Endothelial cell of umbilical vein (primary cell): Measurements from ENCODE around the gene MCC. TPM values are rescaled to one million over a fixed set of nuclear protein-coding genes. Genes with fewer than 3 reads are reported as not detected.

Source experiments
- BruUV-seq: library from RNA; stranded (reverse); fragments of 400-500 nt; replicated peaks from 2 replicates; lab custom pipeline; 2021; lab: Mats Ljungman, UMichigan
- CTCF ChIA-PET: fragments of 300-600, 350-600 bp; sonication (Branson Sonifier 250); formaldehyde crosslinking; loops from one replicate; lab custom pipeline; 2021; ENCODE audit warnings: antibody characterized with exemption, inconsistent platforms; lab: Charles Lee
- POLR2A ChIA-PET: fragments of 300-600, 350-600 bp; sonication (Branson Sonifier 250); formaldehyde crosslinking; loops from one replicate; lab custom pipeline; 2021; ENCODE audit warnings: antibody characterized with exemption, inconsistent platforms; lab: Charles Lee
- DNase-seq: peaks from one replicate; pipeline ENCODE4 v3.0.0-alpha.2; 2011; ENCODE audit warnings: low read depth, low spot score
- FAIRE-seq: peaks from 2 replicates; lab custom pipeline; 2011; peaks lifted over from hg19 to GRCh38; lab: Jason Lieb, UNC
- H2AFZ ChIP-seq: 2 replicates; pipeline ENCODE4 v1.6.0; 2012; ENCODE audit warnings: low read depth, low read length, control low read depth, inconsistent platforms
- H3K27ac ChIP-seq: 2 replicates; pipeline ENCODE4 v1.5.1; 2011; ENCODE audit warnings: low read depth, mild to moderate bottlenecking, control low read depth, low read length, moderate library complexity; ENCODE audit not compliant: insufficient read depth
- H3K27me3 ChIP-seq, 2 experiments: 2 replicates each; pipeline versions ENCODE4 v1.6.0 to v1.6.1; 2011; ENCODE audit warnings: low read length in 2 of 2, mixed read lengths in 1 of 2; ENCODE audit not compliant: control insufficient read depth in 2 of 2, insufficient read depth in 2 of 2
- H3K36me3 ChIP-seq, 2 experiments: 2 replicates in 1 of 2; 3 replicates in 1 of 2; pipeline ENCODE4 v1.5.1; 2011; ENCODE audit warnings: low read length in 2 of 2, mild to moderate bottlenecking in 1 of 2, moderate library complexity in 1 of 2; ENCODE audit not compliant: control insufficient read depth in 2 of 2, insufficient read depth in 2 of 2; ENCODE audit errors: extremely low read depth in 1 of 2
- H3K4me1 ChIP-seq: 3 replicates; pipeline ENCODE4 v1.5.1; 2011; ENCODE audit warnings: mild to moderate bottlenecking, low read length; ENCODE audit not compliant: control insufficient read depth, insufficient read depth; ENCODE audit errors: extremely low read depth
- H3K4me2 ChIP-seq: 2 replicates; pipeline ENCODE4 v1.6.1; 2011; ENCODE audit warnings: low read length, control low read depth, mixed read lengths; ENCODE audit not compliant: insufficient read depth
- H3K4me3 ChIP-seq, 3 experiments: fragments of 200-600 bp in 1 of 3; sonication (generic), shearing (Covaris generic) in 1 of 3; replicated peaks in 1 of 3; 2 replicates each; pipeline ENCODE4 v1.5.1; 2011 to 2016; ENCODE audit warnings: control low read depth in 3 of 3, low read length in 3 of 3, mild to moderate bottlenecking in 2 of 3, inconsistent platforms in 1 of 3, low read depth in 1 of 3, moderate library complexity in 1 of 3; ENCODE audit not compliant: insufficient read depth in 1 of 3
- H3K79me2 ChIP-seq: 2 replicates; pipeline ENCODE4 v1.6.0; 2012; ENCODE audit warnings: low read length, inconsistent platforms; ENCODE audit not compliant: control insufficient read depth, insufficient read depth
- H3K9ac ChIP-seq: replicated peaks from 2 replicates; pipeline ENCODE3; 2011; ENCODE audit warnings: low read length, control low read depth; ENCODE audit not compliant: insufficient read depth; ENCODE audit errors: extremely low read depth
- H3K9me1 ChIP-seq: replicated peaks from 3 replicates; pipeline ENCODE4 v1.6.0; 2011; ENCODE audit warnings: mild to moderate bottlenecking, low read length; ENCODE audit not compliant: control insufficient read depth, insufficient read depth; ENCODE audit errors: extremely low read depth
- H3K9me3 ChIP-seq: replicated peaks from 2 replicates; pipeline ENCODE4 v1.5.1; 2012; ENCODE audit warnings: low read length, inconsistent platforms; ENCODE audit not compliant: control insufficient read depth, insufficient read depth
- H4K20me1 ChIP-seq: replicated peaks from 2 replicates; pipeline ENCODE3; 2011; ENCODE audit warnings: mild to moderate bottlenecking, low read length; ENCODE audit not compliant: control insufficient read depth, insufficient read depth; ENCODE audit errors: extremely low read depth
- EZH2 ChIP-seq: IDR thresholded peaks from 2 replicates; pipeline ENCODE4 v1.6.1; 2012; ENCODE audit warnings: borderline replicate concordance, low read depth, mild to moderate bottlenecking, moderate library complexity, low read length, inconsistent platforms; ENCODE audit not compliant: severe bottlenecking
- FOS ChIP-seq: IDR thresholded peaks from 2 replicates; pipeline ENCODE4 v1.6.1; 2011; ENCODE audit warnings: mild to moderate bottlenecking, low read length, moderate library complexity, borderline replicate concordance; ENCODE audit not compliant: insufficient read depth
- GATA2 ChIP-seq: IDR thresholded peaks from 2 replicates; pipeline ENCODE4 v1.7.0; 2011; ENCODE audit warnings: low read depth, mild to moderate bottlenecking, moderate library complexity, mixed read lengths, low read length; ENCODE audit not compliant: insufficient read length, insufficient read depth
- JUN ChIP-seq: IDR thresholded peaks from 2 replicates; pipeline ENCODE4 v1.6.1; 2011; ENCODE audit warnings: borderline replicate concordance, low read depth; ENCODE audit not compliant: insufficient read length, insufficient read depth
- MYC ChIP-seq: IDR thresholded peaks from one replicate; pipeline ENCODE4 v1.6.1; 2011; ENCODE audit warnings: mild to moderate bottlenecking, low read depth, low read length
- POLR2A ChIP-seq: IDR thresholded peaks from 2 replicates; pipeline ENCODE4 v1.6.1; 2012; ENCODE audit warnings: low read depth, mild to moderate bottlenecking, control low read depth, low read length
- POLR2AphosphoS5 ChIP-seq: IDR thresholded peaks from 2 replicates; pipeline ENCODE4 v1.6.1; 2012; ENCODE audit warnings: low read depth, mild to moderate bottlenecking, control low read depth, low read length, moderate library complexity; ENCODE audit not compliant: insufficient read depth
- dilution Hi-C: fragments of 300-500 bp; cut with MboI; formaldehyde crosslinking; loops from one replicate; pipeline ENCODE4 v1.15.0; 2019; ENCODE audit warnings: low sequenced_read_pairs; ENCODE audit not compliant: extremely low pct_ligation_motif_present
- intact Hi-C: fragments of 100-400 bp; cut with micrococcal nuclease; formaldehyde crosslinking; loops from one replicate; pipeline ENCODE4 v1.10.0; 2022
- polyA plus RNA-seq, 4 experiments: library from polyadenylated mRNA; depleted of rRNA in 3 of 4; stranded (reverse) in 3 of 4; unstranded in 1 of 4; fragments of >200 nt; gene quantifications; 2 replicates each; pipeline versions ENCODE4 v1.2.1 to v1.2.3, GENCODE V29; 2011 to 2012; ENCODE audit warnings: missing spikeins in 1 of 4
- total RNA-seq: library from RNA; stranded (reverse); gene quantifications from 2 replicates; pipeline ENCODE4 v1.2.3, GENCODE V29; 2021
- TF ChIP-seq, protein P1 (sequence below), 2 donors: IDR thresholded peaks; 1 replicate in 1 of 2; 2 replicates in 1 of 2; pipeline ENCODE4 v1.5.1; 2011; ENCODE audit warnings: low read length in 2 of 2, mild to moderate bottlenecking in 2 of 2, moderate library complexity in 2 of 2, control low read depth in 1 of 2, inconsistent platforms in 1 of 2, low read depth in 1 of 2; ENCODE audit not compliant: insufficient read depth in 1 of 2; ENCODE audit errors: extremely low read depth in 1 of 2
- TF ChIP-seq, protein P2 (sequence below): IDR thresholded peaks from 2 replicates; pipeline ENCODE4 v1.6.1; 2011; ENCODE audit not compliant: insufficient read depth, insufficient read length

The MCC gene
- total and polyA plus RNA-seq, 2 donors (not counting 3 experiments of a cell fraction or from before 2014, with no cell fraction given), result 6.9 to 27.5 TPM

DNA sequence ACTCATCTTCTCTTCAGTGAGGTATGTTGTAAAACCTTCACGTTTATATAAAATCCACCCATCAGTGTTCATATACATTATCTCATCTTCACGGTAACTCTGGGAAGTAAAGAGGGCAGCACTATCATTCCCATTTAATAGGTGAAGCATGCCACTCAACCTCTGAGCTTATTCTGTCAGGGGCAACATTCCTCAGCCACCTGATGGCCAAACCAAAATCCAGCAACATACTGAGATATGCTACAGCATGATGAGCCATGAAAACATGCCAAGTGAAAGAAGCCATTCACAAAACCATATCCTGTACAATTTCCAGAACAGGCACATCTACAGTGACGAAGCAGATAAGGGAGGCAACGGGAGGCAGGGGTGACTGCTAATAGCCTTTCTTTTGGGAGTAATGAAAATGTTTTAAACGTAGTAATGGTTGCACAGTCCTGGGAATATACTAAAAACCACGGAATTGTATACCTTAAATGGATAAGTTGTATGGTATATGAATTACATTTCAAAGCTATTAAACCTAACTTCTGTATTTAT is 220.8 kb downstream of the MCC start:
- H3K9me1 ChIP-seq, result no peaks in the 10 kb centered on the region
- H2AFZ ChIP-seq, result no peak overlapping the region
- no peaks in the 10 kb centered on the region for H3K36me3 ChIP-seq
- H3K27ac ChIP-seq, result no peak overlapping the region
- peaks cover 3% of the 10 kb centered on the region for H3K79me2 ChIP-seq
- dilution Hi-C loops, result no loop called here
- H3K4me2 ChIP-seq, result no peak overlapping the region
- BruUV-seq, result no TSS peak
- no peaks in the 10 kb centered on the region for H4K20me1 ChIP-seq
- H3K4me1 ChIP-seq, result peaks cover 36% of the 10 kb centered on the region
- intact Hi-C loops, result no loop called here
- TF ChIP-seq GATA2, result no peak
- TF ChIP-seq MYC, result no peak
- no peak for TF ChIP-seq POLR2A
- TF ChIP-seq, protein P1, sequence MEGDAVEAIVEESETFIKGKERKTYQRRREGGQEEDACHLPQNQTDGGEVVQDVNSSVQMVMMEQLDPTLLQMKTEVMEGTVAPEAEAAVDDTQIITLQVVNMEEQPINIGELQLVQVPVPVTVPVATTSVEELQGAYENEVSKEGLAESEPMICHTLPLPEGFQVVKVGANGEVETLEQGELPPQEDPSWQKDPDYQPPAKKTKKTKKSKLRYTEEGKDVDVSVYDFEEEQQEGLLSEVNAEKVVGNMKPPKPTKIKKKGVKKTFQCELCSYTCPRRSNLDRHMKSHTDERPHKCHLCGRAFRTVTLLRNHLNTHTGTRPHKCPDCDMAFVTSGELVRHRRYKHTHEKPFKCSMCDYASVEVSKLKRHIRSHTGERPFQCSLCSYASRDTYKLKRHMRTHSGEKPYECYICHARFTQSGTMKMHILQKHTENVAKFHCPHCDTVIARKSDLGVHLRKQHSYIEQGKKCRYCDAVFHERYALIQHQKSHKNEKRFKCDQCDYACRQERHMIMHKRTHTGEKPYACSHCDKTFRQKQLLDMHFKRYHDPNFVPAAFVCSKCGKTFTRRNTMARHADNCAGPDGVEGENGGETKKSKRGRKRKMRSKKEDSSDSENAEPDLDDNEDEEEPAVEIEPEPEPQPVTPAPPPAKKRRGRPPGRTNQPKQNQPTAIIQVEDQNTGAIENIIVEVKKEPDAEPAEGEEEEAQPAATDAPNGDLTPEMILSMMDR (IDR thresholded peaks at IDR 0.05; ENCODE audit: extremely low read depth in 1 of 2, insufficient read depth in 1 of 2, low read depth in 1 of 2, low read length in 2 of 2), result no peak
- TF ChIP-seq POLR2AphosphoS5, result no peak
- TF ChIP-seq EZH2, result no peak
- TF ChIP-seq JUN, result no peak
- TF ChIP-seq, protein P2, sequence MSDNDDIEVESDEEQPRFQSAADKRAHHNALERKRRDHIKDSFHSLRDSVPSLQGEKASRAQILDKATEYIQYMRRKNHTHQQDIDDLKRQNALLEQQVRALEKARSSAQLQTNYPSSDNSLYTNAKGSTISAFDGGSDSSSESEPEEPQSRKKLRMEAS, result no peak
- no peak for TF ChIP-seq FOS
- FAIRE-seq (no peak), DNase-seq (no peak)
- ChIA-PET POLR2A (no interaction called here), CTCF (no interaction called here)
- H3K27me3 ChIP-seq, result no peaks in the 10 kb centered on the region
- no peak overlapping the region for H3K9ac ChIP-seq
- no peak overlapping the region for H3K4me3 ChIP-seq
- no peaks in the 10 kb centered on the region for H3K9me3 ChIP-seq
